ENCODE measurements around the gene SYT8. TPM values are rescaled to one million over a fixed set of nuclear protein-coding genes. Genes with fewer than 3 reads are reported as not detected.
"Not testable (repeated sequence)": the region's sequence is repeated elsewhere in the genome, so short reads cannot be mapped to it uniquely, and the experiment has no call there.

Gene SYT8
- total RNA-seq, 1 donor from 2014 or later = 12.5 TPM

GRCh38 chr11:1883346-1884302, 48.8 kb downstream of the SYT8 start:
- Histone ChIP-seq H3K4me1 (peaks cover 5% of the 10 kb centered on the region), H3K9me3 (no peaks in the 10 kb centered on the region), H3K27ac (no peak overlapping the region), H3K36me3 (no peaks in the 10 kb centered on the region), H3K4me3 (no peak overlapping the region), H3K27me3 (no peaks in the 10 kb centered on the region)
- ATAC-seq = no peak
- TF ChIP-seq CTCF (IDR thresholded peaks at IDR 0.05) = no peak
- DNase-seq = peak; percentile 40
- intact Hi-C loops (cut with DNase I) = no loop called here

GRCh38 chr11:1884303-1884700, 49.5 kb downstream of the SYT8 start:
- TF ChIP-seq CTCF (IDR thresholded peaks at IDR 0.05) = no peak

GRCh38 chr11:1886551-1886950, 51.8 kb downstream of the SYT8 start:
- peak; percentile 35 for DNase-seq
- ATAC-seq; intact Hi-C loops (cut with DNase I); H3K27me3 ChIP-seq; H3K9me3 ChIP-seq; H3K4me3 ChIP-seq; H3K36me3 ChIP-seq; H3K27ac ChIP-seq; H3K4me1 ChIP-seq: not testable (repeated sequence)

More at GRCh38 chr11:1884303-1884700, 49.5 kb downstream of the SYT8 start:
- Histone ChIP-seq H3K27me3 (no peaks in the 10 kb centered on the region), H3K36me3 (no peaks in the 10 kb centered on the region), H3K9me3 (no peaks in the 10 kb centered on the region), H3K4me1 (peaks cover 5% of the 10 kb centered on the region), H3K27ac (no peak overlapping the region), H3K4me3 (no peak overlapping the region)
- DNase-seq (no peak), ATAC-seq (no peak)
- intact Hi-C loops (cut with DNase I) = no loop called here

Small RNA genes lying within 50 kb of the gene (microRNA-seq; reads per million reads assigned to microRNA genes)
- gene MIR4298 (ENCODE audit: borderline microRNAs expressed) (not detected), gene MIR7847 (ENCODE audit: borderline microRNAs expressed) (0.66 reads per million)

Other genes with a start within 250 kb of the SYT8 start
- gene KRTAP5-1, start 249.7 kb upstream of the SYT8 start, total RNA-seq = not detected
- gene KRTAP5-2, start 236.7 kb upstream of the SYT8 start, total RNA-seq = not detected
- not detected for gene KRTAP5-3, start 226.5 kb upstream of the SYT8 start, total RNA-seq
- not detected for gene KRTAP5-4, start 212.9 kb upstream of the SYT8 start, total RNA-seq
- not detected for gene KRTAP5-5, start 205.2 kb upstream of the SYT8 start, total RNA-seq
- gene KRTAP5-6, start 137.8 kb upstream of the SYT8 start, total RNA-seq = not detected
- gene IFITM10, start 84.4 kb upstream of the SYT8 start, total RNA-seq = 7.9 TPM
- 2,038 TPM for gene CTSD, start 71.1 kb upstream of the SYT8 start, total RNA-seq
- 6.9 TPM for gene TNNI2, start 4.0 kb downstream of the SYT8 start, total RNA-seq
- 78.2 TPM for gene LSP1, start 18.1 kb downstream of the SYT8 start, total RNA-seq
- not detected for gene PRR33, start 56.9 kb downstream of the SYT8 start, total RNA-seq
- 0.43 TPM for gene TNNT3, start 84.7 kb downstream of the SYT8 start, total RNA-seq
- gene MRPL23, start 112.3 kb downstream of the SYT8 start, total RNA-seq = 58.6 TPM
- gene H19, start 162.9 kb downstream of the SYT8 start, total RNA-seq = 55.8 TPM